ENCODE results near the gene CAPZA2.
"Not testable (repeated sequence)": the region's sequence is repeated elsewhere in the genome, so short reads cannot be mapped to it uniquely, and the experiment has no call there.

The CAPZA2 gene

GRCh38 chr7:116934580-116934979 lies 72.2 kb downstream of the CAPZA2 start:
- no peak overlapping the region for H2AFZ ChIP-seq (ENCODE audit: low read depth, low read length)
- peaks cover 3% of the 10 kb centered on the region for H3K4me1 ChIP-seq (ENCODE audit: insufficient read depth, low read length)
- H3K36me3 ChIP-seq (ENCODE audit: insufficient read depth, low read length) = no peaks in the 10 kb centered on the region
- no peak overlapping the region for H3K4me3 ChIP-seq (ENCODE audit: low read length)
- no peaks in the 10 kb centered on the region for H3K27me3 ChIP-seq (ENCODE audit: insufficient read depth, low read length)
- H3K9me3 ChIP-seq (ENCODE audit: low read length) = no peaks in the 10 kb centered on the region

- H3K36me3 ChIP-seq (ENCODE audit: insufficient read depth, low read length); H3K4me1 ChIP-seq (ENCODE audit: insufficient read depth, low read length); H3K27me3 ChIP-seq (ENCODE audit: insufficient read depth, low read length); H3K4me3 ChIP-seq (ENCODE audit: low read length); H3K9me3 ChIP-seq (ENCODE audit: low read length); H2AFZ ChIP-seq (ENCODE audit: low read depth, low read length): not testable (repeated sequence)
These were observed 74.5 kb downstream of the CAPZA2 start for GRCh38 chr7:116936844-116937243.

GRCh38 chr7:116938678-116939077 lies 76.3 kb downstream of the CAPZA2 start:
- no peaks in the 10 kb centered on the region for H3K36me3 ChIP-seq (ENCODE audit: insufficient read depth, low read length)
- no peak overlapping the region for H3K4me3 ChIP-seq (ENCODE audit: low read length)
- H2AFZ ChIP-seq (ENCODE audit: low read depth, low read length) = no peak overlapping the region
- no peaks in the 10 kb centered on the region for H3K9me3 ChIP-seq (ENCODE audit: low read length)
- peaks cover 3% of the 10 kb centered on the region for H3K4me1 ChIP-seq (ENCODE audit: insufficient read depth, low read length)
- H3K27me3 ChIP-seq (ENCODE audit: insufficient read depth, low read length) = no peaks in the 10 kb centered on the region

- Histone ChIP-seq H3K36me3 (ENCODE audit: insufficient read depth, low read length) (no peaks in the 10 kb centered on the region), H2AFZ (ENCODE audit: low read depth, low read length) (no peak overlapping the region), H3K27me3 (ENCODE audit: insufficient read depth, low read length) (no peaks in the 10 kb centered on the region), H3K4me1 (ENCODE audit: insufficient read depth, low read length) (no peaks in the 10 kb centered on the region), H3K9me3 (ENCODE audit: low read length) (no peaks in the 10 kb centered on the region), H3K4me3 (ENCODE audit: low read length) (no peak overlapping the region)
These were observed 78.4 kb downstream of the CAPZA2 start for GRCh38 chr7:116940689-116941370.

GRCh38 chr7:116942504-116942903 lies 80.1 kb downstream of the CAPZA2 start:
- Histone ChIP-seq H3K4me3 (ENCODE audit: low read length) (no peak overlapping the region), H2AFZ (ENCODE audit: low read depth, low read length) (no peak overlapping the region), H3K36me3 (ENCODE audit: insufficient read depth, low read length) (no peaks in the 10 kb centered on the region)

GRCh38 chr7:116948934-116949333 lies 86.5 kb downstream of the CAPZA2 start:
- no peaks in the 10 kb centered on the region for H3K9me3 ChIP-seq (ENCODE audit: low read length)
- no peak overlapping the region for H3K4me3 ChIP-seq (ENCODE audit: low read length)
- no peaks in the 10 kb centered on the region for H3K27me3 ChIP-seq (ENCODE audit: insufficient read depth, low read length)
- no peak overlapping the region for H2AFZ ChIP-seq (ENCODE audit: low read depth, low read length)
- H3K4me1 ChIP-seq (ENCODE audit: insufficient read depth, low read length) = peaks cover 8% of the 10 kb centered on the region
- no peaks in the 10 kb centered on the region for H3K36me3 ChIP-seq (ENCODE audit: insufficient read depth, low read length)

More at GRCh38 chr7:116942504-116942903, 80.1 kb downstream of the CAPZA2 start:
- Histone ChIP-seq H3K4me1 (ENCODE audit: insufficient read depth, low read length) (no peaks in the 10 kb centered on the region), H3K27me3 (ENCODE audit: insufficient read depth, low read length) (no peaks in the 10 kb centered on the region), H3K9me3 (ENCODE audit: low read length) (no peaks in the 10 kb centered on the region)

GRCh38 chr7:116949941-116950801 lies 87.8 kb downstream of the CAPZA2 start:
- no peaks in the 10 kb centered on the region for H3K9me3 ChIP-seq (ENCODE audit: low read length)
- peaks cover 16% of the 10 kb centered on the region for H3K4me1 ChIP-seq (ENCODE audit: insufficient read depth, low read length)
- no peak overlapping the region for H3K4me3 ChIP-seq (ENCODE audit: low read length)
- no peaks in the 10 kb centered on the region for H3K36me3 ChIP-seq (ENCODE audit: insufficient read depth, low read length)
- H3K27me3 ChIP-seq (ENCODE audit: insufficient read depth, low read length) = no peaks in the 10 kb centered on the region
- no peak overlapping the region for H2AFZ ChIP-seq (ENCODE audit: low read depth, low read length)

GRCh38 chr7:116950889-116951351 lies 88.5 kb downstream of the CAPZA2 start:
- no peak overlapping the region for H2AFZ ChIP-seq (ENCODE audit: low read depth, low read length)
- H3K9me3 ChIP-seq (ENCODE audit: low read length) = no peaks in the 10 kb centered on the region

GRCh38 chr7:116951366-116952292 lies 89.2 kb downstream of the CAPZA2 start:
- no peak overlapping the region for H3K4me3 ChIP-seq (ENCODE audit: low read length)
- H2AFZ ChIP-seq (ENCODE audit: low read depth, low read length) = no peak overlapping the region

More at GRCh38 chr7:116950889-116951351, 88.5 kb downstream of the CAPZA2 start:
- peaks cover 18% of the 10 kb centered on the region for H3K4me1 ChIP-seq (ENCODE audit: insufficient read depth, low read length)
- H3K4me3 ChIP-seq (ENCODE audit: low read length) = no peak overlapping the region
- H3K27me3 ChIP-seq (ENCODE audit: insufficient read depth, low read length) = no peaks in the 10 kb centered on the region
- no peaks in the 10 kb centered on the region for H3K36me3 ChIP-seq (ENCODE audit: insufficient read depth, low read length)

GRCh38 chr7:116952635-116953371 lies 90.4 kb downstream of the CAPZA2 start:
- Histone ChIP-seq H3K27me3 (ENCODE audit: insufficient read depth, low read length) (no peaks in the 10 kb centered on the region), H2AFZ (ENCODE audit: low read depth, low read length) (peak overlapping the region; percentile 91), H3K4me1 (ENCODE audit: insufficient read depth, low read length) (peaks cover 18% of the 10 kb centered on the region), H3K9me3 (ENCODE audit: low read length) (no peaks in the 10 kb centered on the region), H3K4me3 (ENCODE audit: low read length) (peak overlapping the region; percentile 86), H3K36me3 (ENCODE audit: insufficient read depth, low read length) (no peaks in the 10 kb centered on the region)

More at GRCh38 chr7:116951366-116952292, 89.2 kb downstream of the CAPZA2 start:
- Histone ChIP-seq H3K36me3 (ENCODE audit: insufficient read depth, low read length) (no peaks in the 10 kb centered on the region), H3K27me3 (ENCODE audit: insufficient read depth, low read length) (no peaks in the 10 kb centered on the region), H3K4me1 (ENCODE audit: insufficient read depth, low read length) (peaks cover 18% of the 10 kb centered on the region), H3K9me3 (ENCODE audit: low read length) (no peaks in the 10 kb centered on the region)

GRCh38 chr7:116953372-116953905 lies 91.1 kb downstream of the CAPZA2 start, which contains the start of gene ST7:
ST7 (plus strand) TSS chr7:116953501; CDS start chr7:116953541, 40 bp downstream.
- H3K4me1 ChIP-seq (ENCODE audit: insufficient read depth, low read length) = peaks cover 18% of the 10 kb centered on the region
- no peaks in the 10 kb centered on the region for H3K36me3 ChIP-seq (ENCODE audit: insufficient read depth, low read length)
- H3K9me3 ChIP-seq (ENCODE audit: low read length) = no peaks in the 10 kb centered on the region
- H3K4me3 ChIP-seq (ENCODE audit: low read length) = peak within 1 kb of the TSS; percentile 86
- peak within 1 kb of the TSS; percentile 91 for H2AFZ ChIP-seq (ENCODE audit: low read depth, low read length)
- no peaks in the 10 kb centered on the region for H3K27me3 ChIP-seq (ENCODE audit: insufficient read depth, low read length)

All from neuron (in vitro differentiated cells).